Measurements from ENCODE around the gene IMMP2L.

IMMP2L gene

DNA sequence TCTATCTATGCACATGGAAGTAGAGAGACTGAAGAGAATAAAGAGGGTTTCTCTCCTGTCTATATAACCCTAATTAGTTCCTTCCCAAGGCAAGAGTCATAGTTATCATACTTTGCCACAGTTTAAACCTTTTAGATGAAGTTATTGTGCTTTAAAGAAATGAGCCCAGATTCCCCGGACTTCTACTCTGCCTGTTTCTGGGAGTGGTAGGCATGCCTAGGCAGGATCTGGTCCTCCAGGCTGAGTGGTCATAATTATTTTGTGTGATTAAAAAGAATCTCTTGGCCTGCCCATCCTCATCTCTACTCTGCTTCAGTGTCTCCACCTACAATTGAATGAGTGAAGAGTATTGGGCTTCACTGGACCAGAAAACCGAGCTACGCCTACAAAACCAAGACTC is 179.2 kb downstream of the IMMP2L start:
- no peaks in the 10 kb centered on the region for H4K20me1 ChIP-seq (ENCODE audit: insufficient read depth, low read length)
- no peaks in the 10 kb centered on the region for H3K79me2 ChIP-seq (ENCODE audit: insufficient read depth, low read length)
- no peak overlapping the region for H2AFZ ChIP-seq (ENCODE audit: low read depth, low read length)
- H3K4me2 ChIP-seq (ENCODE audit: insufficient read depth, low read length), result no peak overlapping the region
- H3K36me3 ChIP-seq (ENCODE audit: insufficient read depth, low read length), result no peaks in the 10 kb centered on the region
- H3K4me3 ChIP-seq (ENCODE audit: low read depth in 1 of 2, low read length in 2 of 2), result no peak overlapping the region
- TF ChIP-seq, protein P1, sequence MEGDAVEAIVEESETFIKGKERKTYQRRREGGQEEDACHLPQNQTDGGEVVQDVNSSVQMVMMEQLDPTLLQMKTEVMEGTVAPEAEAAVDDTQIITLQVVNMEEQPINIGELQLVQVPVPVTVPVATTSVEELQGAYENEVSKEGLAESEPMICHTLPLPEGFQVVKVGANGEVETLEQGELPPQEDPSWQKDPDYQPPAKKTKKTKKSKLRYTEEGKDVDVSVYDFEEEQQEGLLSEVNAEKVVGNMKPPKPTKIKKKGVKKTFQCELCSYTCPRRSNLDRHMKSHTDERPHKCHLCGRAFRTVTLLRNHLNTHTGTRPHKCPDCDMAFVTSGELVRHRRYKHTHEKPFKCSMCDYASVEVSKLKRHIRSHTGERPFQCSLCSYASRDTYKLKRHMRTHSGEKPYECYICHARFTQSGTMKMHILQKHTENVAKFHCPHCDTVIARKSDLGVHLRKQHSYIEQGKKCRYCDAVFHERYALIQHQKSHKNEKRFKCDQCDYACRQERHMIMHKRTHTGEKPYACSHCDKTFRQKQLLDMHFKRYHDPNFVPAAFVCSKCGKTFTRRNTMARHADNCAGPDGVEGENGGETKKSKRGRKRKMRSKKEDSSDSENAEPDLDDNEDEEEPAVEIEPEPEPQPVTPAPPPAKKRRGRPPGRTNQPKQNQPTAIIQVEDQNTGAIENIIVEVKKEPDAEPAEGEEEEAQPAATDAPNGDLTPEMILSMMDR (IDR thresholded peaks at IDR 0.05; ENCODE audit: borderline replicate concordance, extremely low read depth, low read length, poor library complexity, severe bottlenecking), result no peak
- TF ChIP-seq EZH2 (IDR thresholded peaks at IDR 0.05; ENCODE audit: borderline replicate concordance, low read depth, low read length, severe bottlenecking), result no peak
- no peaks in the 10 kb centered on the region for H3K4me1 ChIP-seq (ENCODE audit: insufficient read depth, low read length)
- no peak overlapping the region for H3K27ac ChIP-seq (ENCODE audit: low read length)
- ATAC-seq (ENCODE audit: insufficient read depth, low read depth) (no peak), DNase-seq (no peak)
- no peak overlapping the region for H3K9ac ChIP-seq (ENCODE audit: low read depth, low read length)
- H3K9me3 ChIP-seq (ENCODE audit: insufficient read depth, low read length, severe bottlenecking), result no peaks in the 10 kb centered on the region
- no peaks in the 10 kb centered on the region for H3K27me3 ChIP-seq (ENCODE audit: insufficient read depth, low read length, poor library complexity)

DNA sequence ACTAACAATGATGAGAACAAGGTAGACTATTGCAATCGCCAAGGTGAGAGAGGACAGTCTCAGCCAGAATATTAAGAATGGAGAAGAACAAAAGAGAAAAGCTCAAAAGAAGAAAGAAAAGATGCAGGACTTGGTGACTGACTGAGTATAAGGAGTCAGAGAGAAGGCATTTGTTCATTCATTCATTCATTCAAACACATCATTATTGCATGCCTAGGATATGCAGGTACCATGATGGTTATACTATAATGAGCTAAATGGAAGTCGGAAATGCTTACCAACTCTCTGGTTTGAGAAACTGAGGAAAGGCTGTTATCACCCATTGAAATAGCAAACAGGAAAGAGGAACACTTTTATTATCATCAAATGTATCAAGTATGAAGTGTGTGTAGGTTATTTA is 180.7 kb downstream of the IMMP2L start:
- Histone ChIP-seq H3K79me2 (ENCODE audit: insufficient read depth, low read length) (no peaks in the 10 kb centered on the region), H2AFZ (ENCODE audit: low read depth, low read length) (no peak overlapping the region)
- ATAC-seq (ENCODE audit: insufficient read depth, low read depth), result no peak

DNA sequence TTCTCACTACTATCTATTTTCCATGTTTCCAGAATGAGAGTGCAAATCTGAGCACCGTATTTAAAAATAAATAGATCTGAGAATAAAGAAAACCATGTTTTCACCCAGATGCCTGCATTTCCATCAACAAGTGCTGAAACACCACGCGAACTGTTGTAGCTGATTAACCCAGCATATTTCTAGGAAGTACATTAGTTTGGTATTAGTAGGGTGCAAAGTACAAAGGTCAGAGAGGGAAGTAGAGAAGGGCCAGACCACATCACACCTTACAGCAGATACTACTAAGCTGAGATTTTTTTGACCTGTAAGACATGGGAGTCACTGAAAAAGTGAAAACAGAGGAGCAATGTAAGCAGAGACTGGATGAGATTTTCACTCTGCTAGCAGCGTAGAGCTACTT is 181.3 kb downstream of the IMMP2L start:
- no peak for TF ChIP-seq EZH2 (IDR thresholded peaks at IDR 0.05; ENCODE audit: borderline replicate concordance, low read depth, low read length, severe bottlenecking)
- TF ChIP-seq, protein P1 (IDR thresholded peaks at IDR 0.05; ENCODE audit: borderline replicate concordance, extremely low read depth, low read length, poor library complexity, severe bottlenecking), result no peak
- Histone ChIP-seq H3K27me3 (ENCODE audit: insufficient read depth, low read length, poor library complexity) (no peaks in the 10 kb centered on the region), H3K9ac (ENCODE audit: low read depth, low read length) (no peak overlapping the region), H3K36me3 (ENCODE audit: insufficient read depth, low read length) (no peaks in the 10 kb centered on the region), H3K4me3 (ENCODE audit: low read depth in 1 of 2, low read length in 2 of 2) (no peak overlapping the region), H3K4me2 (ENCODE audit: insufficient read depth, low read length) (no peak overlapping the region), H4K20me1 (ENCODE audit: insufficient read depth, low read length) (no peaks in the 10 kb centered on the region), H2AFZ (ENCODE audit: low read depth, low read length) (no peak overlapping the region), H3K9me3 (ENCODE audit: insufficient read depth, low read length, severe bottlenecking) (no peaks in the 10 kb centered on the region), H3K79me2 (ENCODE audit: insufficient read depth, low read length) (no peaks in the 10 kb centered on the region), H3K27ac (ENCODE audit: low read length) (no peak overlapping the region), H3K4me1 (ENCODE audit: insufficient read depth, low read length) (no peaks in the 10 kb centered on the region)
- ATAC-seq (ENCODE audit: insufficient read depth, low read depth) (no peak), DNase-seq (no peak)

More for the DNA sequence above, 180.7 kb downstream of the IMMP2L start:
- no peak for TF ChIP-seq EZH2 (IDR thresholded peaks at IDR 0.05; ENCODE audit: borderline replicate concordance, low read depth, low read length, severe bottlenecking)
- TF ChIP-seq, protein P1 (IDR thresholded peaks at IDR 0.05; ENCODE audit: borderline replicate concordance, extremely low read depth, low read length, poor library complexity, severe bottlenecking), result no peak
- Histone ChIP-seq H3K27me3 (ENCODE audit: insufficient read depth, low read length, poor library complexity) (no peaks in the 10 kb centered on the region), H3K4me1 (ENCODE audit: insufficient read depth, low read length) (no peaks in the 10 kb centered on the region), H3K4me2 (ENCODE audit: insufficient read depth, low read length) (no peak overlapping the region), H4K20me1 (ENCODE audit: insufficient read depth, low read length) (no peaks in the 10 kb centered on the region), H3K27ac (ENCODE audit: low read length) (no peak overlapping the region), H3K4me3 (ENCODE audit: low read depth in 1 of 2, low read length in 2 of 2) (no peak overlapping the region), H3K36me3 (ENCODE audit: insufficient read depth, low read length) (no peaks in the 10 kb centered on the region), H3K9ac (ENCODE audit: low read depth, low read length) (no peak overlapping the region), H3K9me3 (ENCODE audit: insufficient read depth, low read length, severe bottlenecking) (no peaks in the 10 kb centered on the region)
- no peak for DNase-seq

DNA sequence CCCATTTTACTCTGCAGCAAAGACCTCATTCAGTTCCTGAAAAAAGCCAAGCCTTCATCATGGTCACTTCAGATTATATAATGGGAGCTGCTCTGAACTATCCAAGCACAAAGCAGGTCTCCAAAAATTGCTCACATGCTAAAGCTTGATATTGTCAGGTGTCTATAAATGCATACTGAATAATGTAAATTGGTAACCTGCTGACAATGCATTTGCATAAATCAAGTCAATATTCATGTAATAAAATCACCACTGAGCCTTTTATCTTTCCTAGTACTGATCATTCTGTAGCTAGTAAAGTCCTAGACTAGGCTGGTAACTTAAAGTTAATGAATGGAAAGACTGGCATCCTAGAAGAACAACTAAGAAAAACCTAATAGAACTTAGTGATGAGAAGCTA is 188.3 kb downstream of the IMMP2L start:
- no peaks in the 10 kb centered on the region for H3K79me2 ChIP-seq (ENCODE audit: insufficient read depth, low read length)
- DNase-seq, result no peak

More for the DNA sequence above, 188.3 kb downstream of the IMMP2L start:
- Histone ChIP-seq H3K27me3 (ENCODE audit: insufficient read depth, low read length, poor library complexity) (no peaks in the 10 kb centered on the region), H2AFZ (ENCODE audit: low read depth, low read length) (no peak overlapping the region), H3K4me1 (ENCODE audit: insufficient read depth, low read length) (no peaks in the 10 kb centered on the region), H3K9me3 (ENCODE audit: insufficient read depth, low read length, severe bottlenecking) (no peaks in the 10 kb centered on the region), H3K4me2 (ENCODE audit: insufficient read depth, low read length) (no peak overlapping the region), H3K4me3 (ENCODE audit: low read depth in 1 of 2, low read length in 2 of 2) (no peak overlapping the region), H3K36me3 (ENCODE audit: insufficient read depth, low read length) (no peaks in the 10 kb centered on the region), H3K27ac (ENCODE audit: low read length) (no peak overlapping the region), H4K20me1 (ENCODE audit: insufficient read depth, low read length) (no peaks in the 10 kb centered on the region), H3K9ac (ENCODE audit: low read depth, low read length) (no peak overlapping the region)
- ATAC-seq (ENCODE audit: insufficient read depth, low read depth), result no peak
- TF ChIP-seq, protein P1 (IDR thresholded peaks at IDR 0.05; ENCODE audit: borderline replicate concordance, extremely low read depth, low read length, poor library complexity, severe bottlenecking), result no peak
- no peak for TF ChIP-seq EZH2 (IDR thresholded peaks at IDR 0.05; ENCODE audit: borderline replicate concordance, low read depth, low read length, severe bottlenecking)
